Adrenal gland (tissue), 12 donors: Measurements from ENCODE around the gene XYLT1. TPM values are rescaled to one million over a fixed set of nuclear protein-coding genes. Genes with fewer than 3 reads are reported as not detected.
"Not testable (repeated sequence)": the region's sequence is repeated elsewhere in the genome, so short reads cannot be mapped to it uniquely, and the experiment has no call there.

Source experiments
- DNase-seq, 7 donors: peaks; one replicate each; pipeline ENCODE4 v3.0.0-alpha.2; 2019 to 2020
- H3K27ac ChIP-seq, 5 donors: fragments of 200-600 bp; sonication (generic) in 4 of 5; 1 replicate in 3 of 5; 2 replicates in 2 of 5; pipeline versions ENCODE4 v1.5.1 to v1.8.0; 2016 to 2020; ENCODE audit warnings: mild to moderate bottlenecking in 1 of 5
- H3K27me3 ChIP-seq: fragments of 200-600 bp; 2 replicates; pipeline ENCODE4 v1.8.0; 2021
- H3K36me3 ChIP-seq, 2 donors: fragments of 200-600 bp; replicated peaks in 1 of 2; 1 replicate in 1 of 2; 2 replicates in 1 of 2; pipeline versions ENCODE4 v1.5.1 to v1.8.0; 2018 to 2022
- H3K4me1 ChIP-seq, 2 donors: fragments of 200-600 bp; replicated peaks in 1 of 2; 1 replicate in 1 of 2; 2 replicates in 1 of 2; pipeline versions ENCODE4 v1.5.1 to v1.8.0; 2018 to 2021
- H3K4me3 ChIP-seq, 4 donors: fragments of 200-600 bp; sonication (generic) in 3 of 4; one replicate each; pipeline ENCODE4 v1.5.1; 2016 to 2018
- H3K9me3 ChIP-seq, 3 donors: fragments of 200-600 bp; sonication (generic) in 1 of 3; replicated peaks in 1 of 3; 1 replicate in 2 of 3; 2 replicates in 1 of 3; pipeline versions ENCODE4 v1.5.1 to v1.8.0; 2016 to 2021
- POLR2A ChIP-seq, 2 donors: fragments of 450-650 bp; IDR thresholded peaks; one replicate each; pipeline ENCODE4 v1.6.1; 2017; ENCODE audit warnings: antibody characterized with exemption in 2 of 2, mild to moderate bottlenecking in 2 of 2, moderate library complexity in 1 of 2
- WGBS, 4 donors: extraction: QIAGEN DNeasy Blood & Tissue Kit in 2 of 4; methylation state at CpG; one replicate each; pipeline versions ENCODE4 v1.1.5 to v1.1.7; 2013 to 2017; 5-methylcytosine and 5-hydroxymethylcytosine counted together
- intact Hi-C, 2 donors: fragments of 100-400 bp; cut with DNase I; formaldehyde crosslinking; loops; one replicate each; pipeline versions ENCODE4 v1.14.1 to v1.15.0; 2022 to 2023
- polyA plus RNA-seq, 3 donors: library from polyadenylated mRNA; stranded (reverse); fragments of 200-250 nt in 2 of 3; fragments of 350-450 nt in 1 of 3; fragmentation: Illumina TruSeq in 1 of 3; extraction: RNeasy Lipid Tissue Mini Kit (QIAGEN cat#74804) in 1 of 3; gene quantifications; one replicate each; pipeline ENCODE4 v1.2.3, GENCODE V29; 2013 to 2014
- total RNA-seq, 9 donors: library from RNA; depleted of rRNA in 4 of 9; stranded (reverse); fragments of >200 nt in 4 of 9; fragments of 120-200 nt in 1 of 9; fragmentation: NEBNext Ultra II Directional in 1 of 9; extraction: Animal tissue kit (Norgen Biotek cat#: 25700) in 1 of 9; gene quantifications; one replicate each; pipeline versions ENCODE4 v1.1.0 to v1.2.4, GENCODE V29; 2013 to 2023
- TF ChIP-seq, protein P1 (sequence below), 6 experiments: fragments of 450-650 bp in 4 of 6; fragments of 200-600 bp in 2 of 6; sonication (generic) in 1 of 6; IDR thresholded peaks; 1 replicate in 5 of 6; 2 replicates in 1 of 6; pipeline versions ENCODE4 v1.5.1 to v1.8.0; 2016 to 2021; ENCODE audit warnings: antibody characterized with exemption in 6 of 6, mild to moderate bottlenecking in 2 of 6, moderate library complexity in 1 of 6
- donor health status: healthy with polysubstance abuse.
- donor health status: Bipolar disorder and iron deficiency.
- donor health status: DM: yes; HTN: yes; CAD: no.
- donor health status: DM: no; HTN: no; CAD: no.
- donor health status: DM: no; HTN: no; CAD: no.
- donor health status: DM: yes; HTN: yes; CAD: no.

XYLT1 gene
- total and polyA plus RNA-seq, 12 donors, result 1.3 to 67.6 (median 16.8) TPM

DNA sequence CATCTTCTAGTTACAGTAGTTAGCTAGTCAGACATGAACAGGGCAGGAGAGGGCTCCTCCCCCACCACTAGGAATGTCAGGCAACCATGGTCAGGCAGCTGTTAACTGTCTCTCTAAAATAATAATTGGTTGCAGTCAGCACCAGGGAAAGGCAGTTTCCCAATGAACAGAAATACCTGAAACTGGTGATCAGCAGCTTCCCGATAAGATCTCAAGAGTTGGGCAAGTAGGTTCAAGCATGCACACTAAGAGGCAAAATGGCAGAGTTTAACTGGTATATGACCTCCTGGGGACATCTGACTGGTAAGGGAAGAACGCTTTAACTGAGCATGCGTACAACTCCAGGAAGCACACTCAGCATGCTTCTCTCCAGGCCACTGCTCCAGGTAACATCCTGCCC, 12.6 kb upstream of the XYLT1 start:
- intact Hi-C loops, result no loop called here
- Histone ChIP-seq H3K4me1 (no peaks in the 10 kb centered on the region), H3K9me3 (no peaks in the 10 kb centered on the region), H3K36me3 (no peaks in the 10 kb centered on the region), H3K27ac (no peak overlapping the region), H3K4me3 (no peak overlapping the region), H3K27me3 (no peaks in the 10 kb centered on the region)
- no peak for DNase-seq
- no peak for TF ChIP-seq POLR2A (IDR thresholded peaks at IDR 0.05)
- TF ChIP-seq, protein P1, sequence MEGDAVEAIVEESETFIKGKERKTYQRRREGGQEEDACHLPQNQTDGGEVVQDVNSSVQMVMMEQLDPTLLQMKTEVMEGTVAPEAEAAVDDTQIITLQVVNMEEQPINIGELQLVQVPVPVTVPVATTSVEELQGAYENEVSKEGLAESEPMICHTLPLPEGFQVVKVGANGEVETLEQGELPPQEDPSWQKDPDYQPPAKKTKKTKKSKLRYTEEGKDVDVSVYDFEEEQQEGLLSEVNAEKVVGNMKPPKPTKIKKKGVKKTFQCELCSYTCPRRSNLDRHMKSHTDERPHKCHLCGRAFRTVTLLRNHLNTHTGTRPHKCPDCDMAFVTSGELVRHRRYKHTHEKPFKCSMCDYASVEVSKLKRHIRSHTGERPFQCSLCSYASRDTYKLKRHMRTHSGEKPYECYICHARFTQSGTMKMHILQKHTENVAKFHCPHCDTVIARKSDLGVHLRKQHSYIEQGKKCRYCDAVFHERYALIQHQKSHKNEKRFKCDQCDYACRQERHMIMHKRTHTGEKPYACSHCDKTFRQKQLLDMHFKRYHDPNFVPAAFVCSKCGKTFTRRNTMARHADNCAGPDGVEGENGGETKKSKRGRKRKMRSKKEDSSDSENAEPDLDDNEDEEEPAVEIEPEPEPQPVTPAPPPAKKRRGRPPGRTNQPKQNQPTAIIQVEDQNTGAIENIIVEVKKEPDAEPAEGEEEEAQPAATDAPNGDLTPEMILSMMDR (IDR thresholded peaks at IDR 0.05), result no peak
- WGBS, 4 donors, result 83 to 94% (median 85%) methylated on average over 3 of the region's 3 CpGs

DNA sequence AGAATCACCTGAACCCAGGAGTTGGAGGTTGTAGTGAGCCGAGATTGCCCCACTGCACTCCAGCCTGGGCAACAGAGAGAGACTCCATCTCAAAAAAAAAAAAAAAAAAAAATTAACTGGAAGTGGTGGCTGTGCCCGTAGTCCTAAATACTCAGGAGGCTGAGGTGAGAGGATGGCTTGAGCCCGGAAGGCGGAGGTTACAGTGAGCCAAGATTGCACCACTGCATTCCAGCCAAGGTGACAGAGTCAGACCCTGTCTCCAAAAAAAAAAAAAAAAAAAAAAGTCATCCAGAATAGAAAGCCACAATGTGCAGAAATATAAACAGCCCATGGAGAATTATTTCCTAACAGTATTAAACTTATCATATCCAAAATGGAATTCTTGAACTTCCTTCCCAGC, 11.6 kb upstream of the XYLT1 start:
- 71 to 97% (median 84%) methylated on average over 4 of the region's 4 CpGs for WGBS, 4 donors
- H3K4me3 ChIP-seq, H3K9me3 ChIP-seq, intact Hi-C loops, H3K27me3 ChIP-seq, H3K27ac ChIP-seq, H3K36me3 ChIP-seq, H3K4me1 ChIP-seq, DNase-seq: not testable (repeated sequence)

DNA sequence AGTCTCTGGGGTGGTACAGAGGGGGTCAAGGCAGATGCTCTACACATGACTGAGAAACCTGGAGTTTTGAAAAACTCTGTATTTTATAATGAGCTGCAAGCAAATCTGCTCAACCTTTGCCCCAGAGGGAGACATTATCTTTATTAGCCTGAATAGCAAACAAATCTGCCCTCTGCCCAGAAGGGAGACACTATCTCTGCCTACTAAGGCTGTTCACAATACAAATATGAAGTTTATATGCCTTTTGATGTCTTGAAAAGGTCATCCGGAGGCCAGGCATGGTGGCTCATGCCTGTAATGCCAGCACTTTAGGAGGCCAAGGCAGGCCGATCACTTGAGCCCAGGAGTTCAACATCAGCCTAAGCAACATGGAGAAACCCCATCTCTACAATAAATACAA, 11.0 kb upstream of the XYLT1 start:
- peaks cover 0 to 3% of the 10 kb centered on the region in 2 donors for H3K4me1 ChIP-seq
- DNase-seq, result no peak
- TF ChIP-seq, protein P1 (IDR thresholded peaks at IDR 0.05), result no peak
- TF ChIP-seq POLR2A (IDR thresholded peaks at IDR 0.05), result no peak
- H3K4me3 ChIP-seq, result no peak overlapping the region
- H3K27ac ChIP-seq, result no peak overlapping the region
- WGBS, 4 donors, result 91 to 100% (median 94%) methylated on average over 2 of the region's 2 CpGs
- no peaks in the 10 kb centered on the region for H3K36me3 ChIP-seq
- H3K9me3 ChIP-seq, result no peaks in the 10 kb centered on the region
- H3K27me3 ChIP-seq, result no peaks in the 10 kb centered on the region
- intact Hi-C loops, result no loop called here

DNA sequence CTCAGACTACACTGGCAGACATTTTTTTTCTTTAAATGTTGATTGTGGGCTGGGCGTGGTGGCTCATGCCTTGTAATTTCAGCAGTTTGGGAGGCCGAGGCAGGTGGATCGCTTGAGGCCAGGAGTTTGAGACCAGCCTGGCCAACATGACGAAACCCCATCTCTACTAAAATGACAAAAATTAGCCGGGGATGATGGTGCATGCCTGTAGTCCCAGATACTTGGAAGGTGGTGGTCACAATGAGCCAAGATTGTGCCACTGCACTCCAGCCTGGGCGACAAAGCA, 6.4 kb upstream of the XYLT1 start:
- not testable (repeated sequence) for H3K9me3 ChIP-seq, H3K36me3 ChIP-seq, H3K4me3 ChIP-seq, DNase-seq, H3K27me3 ChIP-seq, H3K27ac ChIP-seq
- H3K4me1 ChIP-seq, result peaks cover 0 to 17% of the 10 kb centered on the region in 2 donors
- WGBS, 4 donors, result 86 to 89% (median 87%) methylated on average over 6 of the region's 6 CpGs
- intact Hi-C loops, result loop anchor here in 1 of 2 donors (5.0 kb wide), 1 partner anchor 100 kb away; no protein-coding TSS in a partner anchor

DNA sequence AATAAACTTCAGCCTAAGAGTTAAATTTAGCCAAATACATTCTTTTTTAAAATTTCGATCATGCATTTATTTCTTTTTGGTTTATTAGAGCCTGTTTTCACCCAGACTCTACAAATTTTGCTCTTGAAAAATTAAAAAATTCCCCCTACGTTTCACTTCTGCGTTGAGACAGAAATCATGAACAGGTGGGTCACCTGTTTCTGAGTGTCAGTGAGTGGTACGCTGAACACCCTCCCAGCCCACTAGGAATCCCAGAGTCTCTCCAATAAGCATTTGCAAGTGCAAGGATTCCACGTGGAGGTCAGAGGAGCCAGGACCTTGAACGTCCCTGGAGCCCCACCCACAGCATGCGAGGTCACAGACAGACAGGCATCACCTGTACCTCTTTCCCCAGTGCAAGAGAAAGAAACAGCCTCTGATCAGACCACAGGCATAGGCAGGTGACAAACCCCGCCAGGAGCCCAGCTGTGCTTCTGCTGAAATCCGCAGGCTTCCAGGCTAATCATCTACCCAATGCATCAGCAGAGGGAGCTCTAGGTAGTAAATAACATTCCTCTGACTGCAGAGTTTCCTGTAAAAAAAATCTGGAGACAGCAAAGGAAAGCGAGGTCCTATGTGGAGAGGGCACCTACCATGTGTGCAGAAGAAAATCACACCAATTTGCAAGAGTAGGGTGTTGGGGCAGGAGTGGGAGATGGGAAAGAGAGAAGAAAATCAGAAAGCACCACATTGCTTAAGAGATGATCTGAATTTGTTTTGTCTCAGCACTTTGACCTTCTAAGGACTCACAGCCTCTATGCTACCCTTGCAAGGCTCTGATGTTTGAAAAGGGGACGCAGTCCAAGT, 5.9 kb upstream of the XYLT1 start:
- intact Hi-C loops, result loop anchor here in 1 of 2 donors (5.0 kb wide), 1 partner anchor 101 kb away; no protein-coding TSS in a partner anchor
- Histone ChIP-seq H3K4me3 (no peak overlapping the region), H3K9me3 (no peaks in the 10 kb centered on the region), H3K27me3 (no peaks in the 10 kb centered on the region), H3K36me3 (no peaks in the 10 kb centered on the region), H3K27ac (no peak overlapping the region), H3K4me1 (peaks cover 0 to 21% of the 10 kb centered on the region in 2 donors)
- TF ChIP-seq POLR2A (IDR thresholded peaks at IDR 0.05), result no peak
- TF ChIP-seq, protein P1 (IDR thresholded peaks at IDR 0.05), result peak; percentile 31 to 65 (median 57)
- WGBS, 4 donors, result 26 to 29% (median 27%) methylated on average over 11 of the region's 11 CpGs
- peak in 6 of 7 donors; percentile 50 to 73 (median 60) for DNase-seq
